Right renal cortex interstitium (tissue), 3 donors: ENCODE results near the gene CHST4. TPM values are rescaled to one million over a fixed set of nuclear protein-coding genes. Genes with fewer than 3 reads are reported as not detected.
"Not testable (repeated sequence)": the region's sequence is repeated elsewhere in the genome, so short reads cannot be mapped to it uniquely, and the experiment has no call there.

ENCODE experiments used
- DNase-seq, 3 donors: peaks; one replicate each; pipeline ENCODE4 v3.0.0-alpha.2; 2013; ENCODE audit warnings: low read depth in 3 of 3, low spot score in 2 of 3
- polyA plus RNA-seq, 3 donors: library from polyadenylated mRNA; unstranded; fragments of 120-200 nt; gene quantifications; one replicate each; pipeline ENCODE4 v1.2.1, GENCODE V29; 2013; ENCODE audit not compliant: insufficient read length in 3 of 3

The CHST4 gene
- polyA plus RNA-seq, 3 donors = 0.18 to 0.32 (median 0.25) TPM

GRCh38 chr16:71520550-71520949 is 5.7 kb upstream of the CHST4 start:
- DNase-seq = no peak

GRCh38 chr16:71524566-71525553 is 1.4 kb upstream of the CHST4 start:
- DNase-seq = no peak

GRCh38 chr16:71528257-71528656 is 2.0 kb downstream of the CHST4 start:
- no peak for DNase-seq

- no peak for DNase-seq
These were observed 2.6 kb downstream of the CHST4 start for GRCh38 chr16:71528863-71529262.

GRCh38 chr16:71532366-71532765 is 6.1 kb downstream of the CHST4 start:
- DNase-seq = no peak

GRCh38 chr16:71536752-71537499 is 10.7 kb downstream of the CHST4 start:
- DNase-seq = no peak

GRCh38 chr16:71537643-71538042 is 11.4 kb downstream of the CHST4 start:
- no peak for DNase-seq

GRCh38 chr16:71542377-71542776 is 16.2 kb downstream of the CHST4 start:
- DNase-seq = no peak

GRCh38 chr16:71547168-71547567 is 20.9 kb downstream of the CHST4 start:
- no peak for DNase-seq

- no peak for DNase-seq
These were observed 26.7 kb downstream of the CHST4 start for GRCh38 chr16:71552698-71553503.

GRCh38 chr16:71555230-71555891 is 29.1 kb downstream of the CHST4 start:
- no peak for DNase-seq

- no peak for DNase-seq
These were observed 31.1 kb downstream of the CHST4 start for GRCh38 chr16:71557299-71557698.

- no peak for DNase-seq
These were observed 31.8 kb downstream of the CHST4 start for GRCh38 chr16:71557954-71558582.

- no peak for DNase-seq
These were observed 33.6 kb downstream of the CHST4 start for GRCh38 chr16:71559855-71560254.

- not testable (repeated sequence) for DNase-seq
These were observed 35.7 kb downstream of the CHST4 start for GRCh38 chr16:71561886-71562285.

- no peak for DNase-seq
These were observed 36.3 kb downstream of the CHST4 start for GRCh38 chr16:71562552-71562951.

GRCh38 chr16:71564335-71564967 is 38.2 kb downstream of the CHST4 start:
- no peak for DNase-seq

GRCh38 chr16:71565812-71566700 is 39.8 kb downstream of the CHST4 start:
- no peak for DNase-seq
